AG04450 (cell line): Measurements from ENCODE around the gene ARF3. TPM values are rescaled to one million over a fixed set of nuclear protein-coding genes. Genes with fewer than 3 reads are reported as not detected.

Source experiments
- CTCF ChIA-PET: fragments of 300-600, 350-600 bp; formaldehyde crosslinking; extraction: SDS; loops from one replicate; lab custom pipeline; 2022; ENCODE audit warnings: antibody characterized with exemption, inconsistent platforms; lab: Charles Lee
- POLR2A ChIA-PET: fragments of 350-600 bp; formaldehyde crosslinking; extraction: SDS; loops from one replicate; lab custom pipeline; 2021; ENCODE audit warnings: antibody characterized with exemption, inconsistent platforms; lab: Yijun Ruan, JAX
- DNase-seq: peaks from one replicate; pipeline ENCODE4 v3.0.0-alpha.2; 2011; ENCODE audit warnings: low read depth, low spot score
- H3K27ac ChIP-seq: one replicate; pipeline ENCODE4 v1.5.1; 2012; ENCODE audit warnings: low read depth, low read length, control low read depth
- H3K27me3 ChIP-seq: one replicate; pipeline ENCODE4 v1.6.0; 2012; ENCODE audit warnings: low read length; ENCODE audit not compliant: control insufficient read depth, insufficient read depth
- H3K4me3 ChIP-seq: 2 replicates; pipeline ENCODE4 v1.5.1; 2011; ENCODE audit warnings: mild to moderate bottlenecking, low read depth, low read length, control low read depth
- H3K9me3 ChIP-seq: 2 replicates; pipeline ENCODE4 v1.5.1; 2012; ENCODE audit warnings: low read length; ENCODE audit not compliant: control insufficient read depth, insufficient read depth
- polyA minus RNA-seq: library from RNA; depleted of rRNA, polyadenylated mRNA; stranded (reverse); fragments of >200 nt; gene quantifications from 2 replicates; pipeline ENCODE4 v1.2.3, GENCODE V29; 2011; rRNA and poly(A)+ RNA removed
- polyA plus RNA-seq: library from polyadenylated mRNA; depleted of rRNA; stranded (reverse); fragments of >200 nt; gene quantifications from 2 replicates; pipeline ENCODE4 v1.2.3, GENCODE V29; 2011; rRNA removed
- TF ChIP-seq, protein P1 (sequence below): IDR thresholded peaks from 2 replicates; pipeline ENCODE4 v1.5.1; 2011; ENCODE audit warnings: low read depth, low read length, control low read depth, inconsistent platforms

ARF3 gene
- polyA plus RNA-seq, result 260 TPM in 2 replicates
- 129 and 145 TPM in 2 replicates for polyA minus RNA-seq

GRCh38 chr12:48957141-48958048 lies at the start of gene ARF3:
Gene ARF3, minus strand, starts transcription at chr12:48957487. Its CDS starts 16,392 bp downstream, at chr12:48941095.
- POLR2A ChIA-PET, result interaction anchor here (0.5 to 1.8 kb wide), 14 partner anchors 9 to 1200 kb away, joined by 3 to 13 read pairs (median 4); partner anchors contain the start of genes FKBP11 and WNT10B
- TF ChIP-seq, protein P1, sequence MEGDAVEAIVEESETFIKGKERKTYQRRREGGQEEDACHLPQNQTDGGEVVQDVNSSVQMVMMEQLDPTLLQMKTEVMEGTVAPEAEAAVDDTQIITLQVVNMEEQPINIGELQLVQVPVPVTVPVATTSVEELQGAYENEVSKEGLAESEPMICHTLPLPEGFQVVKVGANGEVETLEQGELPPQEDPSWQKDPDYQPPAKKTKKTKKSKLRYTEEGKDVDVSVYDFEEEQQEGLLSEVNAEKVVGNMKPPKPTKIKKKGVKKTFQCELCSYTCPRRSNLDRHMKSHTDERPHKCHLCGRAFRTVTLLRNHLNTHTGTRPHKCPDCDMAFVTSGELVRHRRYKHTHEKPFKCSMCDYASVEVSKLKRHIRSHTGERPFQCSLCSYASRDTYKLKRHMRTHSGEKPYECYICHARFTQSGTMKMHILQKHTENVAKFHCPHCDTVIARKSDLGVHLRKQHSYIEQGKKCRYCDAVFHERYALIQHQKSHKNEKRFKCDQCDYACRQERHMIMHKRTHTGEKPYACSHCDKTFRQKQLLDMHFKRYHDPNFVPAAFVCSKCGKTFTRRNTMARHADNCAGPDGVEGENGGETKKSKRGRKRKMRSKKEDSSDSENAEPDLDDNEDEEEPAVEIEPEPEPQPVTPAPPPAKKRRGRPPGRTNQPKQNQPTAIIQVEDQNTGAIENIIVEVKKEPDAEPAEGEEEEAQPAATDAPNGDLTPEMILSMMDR, result no peak
- H3K4me3 ChIP-seq, result peak within 1 kb of the TSS; percentile 97
- peaks cover 6% of the 10 kb centered on the region; the same call in 1 of the 2 replicates for H3K9me3 ChIP-seq
- CTCF ChIA-PET, result interaction anchor here (0.5 to 2.2 kb wide), 14 partner anchors 9 to 172 kb away, joined by 3 to 12 read pairs (median 4); partner anchors contain the start of gene WNT1
- peak within 1 kb of the TSS; percentile 80 for H3K27ac ChIP-seq
- peaks cover 5% of the 10 kb centered on the region for H3K27me3 ChIP-seq
- peak; percentile 76 for DNase-seq

- no peak for DNase-seq
- H3K27ac ChIP-seq, result no peak overlapping the region
- POLR2A ChIA-PET, result interaction anchor here (1.0 kb wide), 1 partner anchor 43 kb away, joined by 3 read pairs; the partner anchor contains the start of gene ARF3
- TF ChIP-seq, protein P1, result no peak
- CTCF ChIA-PET, result interaction anchor here (1.7 to 4.9 kb wide), 3 partner anchors 12 to 147 kb away, joined by 6 to 27 read pairs (median 7); no protein-coding TSS in a partner anchor
- H3K9me3 ChIP-seq, result no peaks in the 10 kb centered on the region; the same call in 1 of the 2 replicates
- no peak overlapping the region for H3K4me3 ChIP-seq
- peaks cover 12% of the 10 kb centered on the region for H3K27me3 ChIP-seq
Measured at GRCh38 chr12:49000346-49000745, 43.1 kb upstream of the ARF3 start.

GRCh38 chr12:48999371-49000131 lies 42.3 kb upstream of the ARF3 start, which contains the start of gene DDN:
Gene DDN, minus strand, starts transcription at chr12:48999375. Its CDS starts 88 bp downstream, at chr12:48999287.
- TF ChIP-seq, protein P1, result no peak
- H3K4me3 ChIP-seq, result peak within 1 kb of the TSS; percentile 37
- CTCF ChIA-PET, result interaction anchor here (1.2 to 4.9 kb wide), 3 partner anchors 11 to 146 kb away, joined by 3 to 27 read pairs (median 7); no protein-coding TSS in a partner anchor
- POLR2A ChIA-PET, result interaction anchor here (0.9 to 1.0 kb wide), 2 partner anchors 42 to 70 kb away, joined by 3 to 4 read pairs; partner anchors contain the start of genes ARF3 and RHEBL1
- H3K9me3 ChIP-seq, result no peaks in the 10 kb centered on the region; the same call in 1 of the 2 replicates
- peak within 1 kb of the TSS; percentile 31 for H3K27ac ChIP-seq
- peaks cover 12% of the 10 kb centered on the region for H3K27me3 ChIP-seq
- no peak for DNase-seq

DNA sequence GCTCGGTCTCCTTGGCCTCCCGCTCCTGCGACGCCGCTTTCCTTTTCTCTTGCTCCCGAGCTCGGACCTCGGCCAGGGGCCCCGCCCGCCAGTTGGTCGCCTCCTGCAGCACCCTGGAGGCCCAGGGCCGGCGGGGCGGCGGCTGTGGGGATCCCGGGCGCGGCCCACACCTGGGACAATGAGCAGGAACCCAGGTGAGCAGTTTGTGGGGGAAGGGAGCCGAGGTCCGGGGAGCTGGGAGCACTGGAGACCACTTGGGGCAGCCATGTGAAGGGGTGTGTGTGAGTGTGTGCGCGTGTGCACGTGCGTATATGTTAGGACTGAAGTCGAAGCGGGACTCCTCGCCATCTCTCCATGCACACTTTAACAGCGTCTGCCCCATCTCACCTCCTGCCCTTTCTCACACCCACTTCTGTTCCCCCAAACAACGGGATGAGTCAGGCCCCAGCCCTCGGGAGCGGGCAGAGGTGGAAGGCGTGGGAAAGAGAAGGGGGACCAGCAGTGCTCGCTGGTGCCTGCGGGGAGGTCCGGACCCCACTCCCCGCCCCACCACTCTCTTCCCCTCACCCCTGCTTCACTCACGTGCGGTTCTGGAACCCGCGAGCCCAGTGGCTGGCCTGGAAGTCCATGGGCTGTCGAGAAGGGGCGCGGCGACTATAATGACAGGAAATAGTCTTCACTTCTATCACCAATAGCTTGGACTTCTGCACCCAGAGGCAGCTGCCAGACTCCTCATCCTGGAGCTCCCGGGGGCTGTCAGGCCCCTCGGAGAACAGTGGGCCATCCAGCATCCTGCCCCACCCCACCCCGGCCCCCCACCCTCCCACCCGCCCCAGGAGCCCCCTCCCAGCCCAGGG lies 41.4 kb upstream of the ARF3 start:
- CTCF ChIA-PET, result interaction anchor here (1.2 to 4.9 kb wide), 3 partner anchors 10 to 145 kb away, joined by 3 to 27 read pairs (median 7); no protein-coding TSS in a partner anchor
- Histone ChIP-seq H3K27me3 (peaks cover 15% of the 10 kb centered on the region), H3K4me3 (peak overlapping the region; percentile 37), H3K9me3 (no peaks in the 10 kb centered on the region; the same call in 1 of the 2 replicates), H3K27ac (no peak overlapping the region)
- DNase-seq, result no peak
- TF ChIP-seq, protein P1, result no peak
- POLR2A ChIA-PET, result interaction anchor here (0.6 to 0.9 kb wide), 2 partner anchors 71 kb away, joined by 3 to 4 read pairs; partner anchors contain the start of gene RHEBL1
